ENCODE results near the gene PCGF1.
A peak's percentile ranks its signal among the peaks of the same experiment; 100 is the strongest.

Gene PCGF1

GRCh38 chr2:74502720-74503505, 4.6 kb downstream of the PCGF1 start:
- H3K9me3 ChIP-seq (ENCODE audit: control insufficient read depth, insufficient read depth, low read length) = no peaks in the 10 kb centered on the region
- H3K4me1 ChIP-seq (ENCODE audit: control insufficient read depth, low read length) = peaks cover 35% of the 10 kb centered on the region
- peaks cover 13% of the 10 kb centered on the region for H3K79me2 ChIP-seq (ENCODE audit: control insufficient read depth, low read length)
- H3K4me3 ChIP-seq (ENCODE audit: low read length) = peak overlapping the region; percentile 68
- no peaks in the 10 kb centered on the region for H3F3A ChIP-seq (ENCODE audit: control insufficient read depth, insufficient read depth)
- H4K20me1 ChIP-seq (ENCODE audit: control insufficient read depth, insufficient read depth, low read depth, low read length) = no peaks in the 10 kb centered on the region
- H3K4me2 ChIP-seq (ENCODE audit: low read length) = peak overlapping the region; percentile 82
- peaks cover 14% of the 10 kb centered on the region for H3K36me3 ChIP-seq (ENCODE audit: control insufficient read depth, low read length)
- peaks cover 56% of the 10 kb centered on the region for H3K27me3 ChIP-seq (ENCODE audit: control insufficient read depth, low read length)
- no peaks in the 10 kb centered on the region for H3K9me2 ChIP-seq (replicated peaks; ENCODE audit: control insufficient read depth, low read length)
- H3K27ac ChIP-seq (ENCODE audit: low read depth, low read length) = no peak overlapping the region
- TF ChIP-seq CTCF (IDR thresholded peaks at IDR 0.05; ENCODE audit: low read depth, low read length, poor library complexity, severe bottlenecking) = peak; percentile 58
- no peak for TF ChIP-seq EZH2phosphoT487 (IDR thresholded peaks at IDR 0.05; ENCODE audit: borderline replicate concordance, low read length)

DNA sequence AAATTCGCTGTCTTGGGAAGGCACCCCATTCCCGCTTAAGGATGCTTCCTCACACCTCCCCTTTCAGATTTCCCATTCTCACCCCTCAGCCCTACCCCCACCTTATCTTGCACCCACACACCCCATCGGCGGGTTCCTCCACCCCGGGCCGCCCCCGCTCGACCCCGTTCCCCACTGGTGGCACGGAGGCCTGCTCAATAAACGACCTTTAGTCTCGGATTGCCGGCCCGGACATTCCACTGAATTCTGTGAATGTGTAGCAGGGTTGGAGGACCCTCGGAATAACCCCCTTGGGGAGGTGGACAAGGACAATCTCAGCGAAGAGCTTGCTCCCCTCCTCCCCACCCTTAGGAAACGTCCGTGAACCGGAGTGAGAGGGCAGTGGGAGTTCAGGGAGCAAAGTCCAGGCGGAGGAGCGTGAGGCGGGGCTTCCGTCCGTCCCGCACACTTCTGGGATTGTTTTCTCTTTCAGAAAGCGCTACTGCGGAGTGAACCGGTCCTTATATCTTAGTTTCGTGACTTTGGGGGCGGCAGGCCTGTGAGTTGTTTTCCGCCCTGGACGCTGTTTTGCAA, 5.3 kb downstream of the PCGF1 start:
- no peaks in the 10 kb centered on the region for H4K20me1 ChIP-seq (ENCODE audit: control insufficient read depth, insufficient read depth, low read depth, low read length)
- H3K27me3 ChIP-seq (ENCODE audit: control insufficient read depth, low read length) = peaks cover 61% of the 10 kb centered on the region

DNA sequence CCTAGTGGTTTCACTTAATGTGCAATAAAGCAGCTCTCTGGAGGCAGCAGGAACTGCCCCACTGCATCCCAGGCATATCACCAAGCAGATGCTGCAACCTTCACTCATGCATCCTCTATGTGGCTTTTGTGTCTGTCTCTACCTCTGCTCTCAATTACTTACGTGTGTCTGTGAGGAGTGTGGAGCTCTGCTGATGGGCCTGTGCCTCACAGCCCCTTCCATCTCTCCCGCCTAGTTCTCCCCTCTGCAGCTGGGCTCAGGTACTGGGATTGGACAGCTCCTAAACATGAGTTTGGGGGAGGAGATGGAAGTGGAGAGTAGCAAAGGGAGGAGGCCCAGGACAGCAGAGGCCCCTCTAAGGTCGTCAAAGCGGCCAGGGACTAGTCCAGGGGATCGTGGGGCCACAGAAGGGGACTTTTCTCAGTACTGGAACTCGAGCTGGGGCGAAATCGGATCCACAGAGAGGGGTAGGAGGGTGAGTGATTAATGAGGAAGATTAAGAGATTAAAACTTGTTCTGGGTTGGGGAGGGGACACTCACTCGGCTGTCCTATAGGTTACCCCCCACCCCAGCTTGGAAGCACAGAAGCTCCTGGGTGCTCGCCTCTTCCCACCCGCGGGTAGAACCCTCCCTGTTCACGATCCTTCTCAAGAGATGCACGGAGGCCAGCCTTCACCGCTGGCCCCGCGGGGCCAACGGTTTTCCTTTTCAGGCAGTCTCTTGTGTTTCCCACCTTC, 6.0 kb downstream of the PCGF1 start:
- H4K20me1 ChIP-seq (ENCODE audit: control insufficient read depth, insufficient read depth, low read depth, low read length) = no peaks in the 10 kb centered on the region
- peaks cover 11% of the 10 kb centered on the region for H3K36me3 ChIP-seq (ENCODE audit: control insufficient read depth, low read length)
- H3K4me3 ChIP-seq (ENCODE audit: low read length) = no peak overlapping the region
- H3K9me2 ChIP-seq (replicated peaks; ENCODE audit: control insufficient read depth, low read length) = no peaks in the 10 kb centered on the region
- H3K27me3 ChIP-seq (ENCODE audit: control insufficient read depth, low read length) = peaks cover 61% of the 10 kb centered on the region
- peaks cover 7% of the 10 kb centered on the region for H3K79me2 ChIP-seq (ENCODE audit: control insufficient read depth, low read length)
- no peak overlapping the region for H3K4me2 ChIP-seq (ENCODE audit: low read length)
- H3K27ac ChIP-seq (ENCODE audit: low read depth, low read length) = no peak overlapping the region
- no peaks in the 10 kb centered on the region for H3K9me3 ChIP-seq (ENCODE audit: control insufficient read depth, insufficient read depth, low read length)
- H3K4me1 ChIP-seq (ENCODE audit: control insufficient read depth, low read length) = peaks cover 31% of the 10 kb centered on the region
- TF ChIP-seq EZH2phosphoT487 (IDR thresholded peaks at IDR 0.05; ENCODE audit: borderline replicate concordance, low read length) = no peak
- TF ChIP-seq CTCF (IDR thresholded peaks at IDR 0.05; ENCODE audit: low read depth, low read length, poor library complexity, severe bottlenecking) = no peak
- no peaks in the 10 kb centered on the region for H3F3A ChIP-seq (ENCODE audit: control insufficient read depth, insufficient read depth)

More for the DNA sequence above, 5.3 kb downstream of the PCGF1 start:
- H3K4me2 ChIP-seq (ENCODE audit: low read length) = peak overlapping the region; percentile 82
- H3K9me3 ChIP-seq (ENCODE audit: control insufficient read depth, insufficient read depth, low read length) = no peaks in the 10 kb centered on the region
- no peak overlapping the region for H3K27ac ChIP-seq (ENCODE audit: low read depth, low read length)
- TF ChIP-seq EZH2phosphoT487 (IDR thresholded peaks at IDR 0.05; ENCODE audit: borderline replicate concordance, low read length) (0 out of 2 replicates have a peak, but pooled peaks have one; percentile 27), CTCF (IDR thresholded peaks at IDR 0.05; ENCODE audit: low read depth, low read length, poor library complexity, severe bottlenecking) (no peak)
- peaks cover 35% of the 10 kb centered on the region for H3K4me1 ChIP-seq (ENCODE audit: control insufficient read depth, low read length)
- no peaks in the 10 kb centered on the region for H3F3A ChIP-seq (ENCODE audit: control insufficient read depth, insufficient read depth)
- H3K79me2 ChIP-seq (ENCODE audit: control insufficient read depth, low read length) = peaks cover 13% of the 10 kb centered on the region
- H3K36me3 ChIP-seq (ENCODE audit: control insufficient read depth, low read length) = peaks cover 11% of the 10 kb centered on the region
- peak overlapping the region; percentile 68 for H3K4me3 ChIP-seq (ENCODE audit: low read length)
- H3K9me2 ChIP-seq (replicated peaks; ENCODE audit: control insufficient read depth, low read length) = no peaks in the 10 kb centered on the region
